HG02610 (cell line): ENCODE measurements around the gene OXER1.
"Not testable (repeated sequence)": the region's sequence is repeated elsewhere in the genome, so short reads cannot be mapped to it uniquely, and the experiment has no call there.

Source experiments
- ATAC-seq: cut with Tn5 transposase; IDR thresholded peaks from one replicate; pipeline ENCODE4 v1.9.1; 2021; ENCODE audit warnings: mild to moderate bottlenecking, moderate library complexity; ENCODE audit not compliant: unreplicated experiment

OXER1 gene

GRCh38 chr2:42754021-42754775, 9.7 kb downstream of the OXER1 start:
- ATAC-seq, result peak; percentile 72

DNA sequence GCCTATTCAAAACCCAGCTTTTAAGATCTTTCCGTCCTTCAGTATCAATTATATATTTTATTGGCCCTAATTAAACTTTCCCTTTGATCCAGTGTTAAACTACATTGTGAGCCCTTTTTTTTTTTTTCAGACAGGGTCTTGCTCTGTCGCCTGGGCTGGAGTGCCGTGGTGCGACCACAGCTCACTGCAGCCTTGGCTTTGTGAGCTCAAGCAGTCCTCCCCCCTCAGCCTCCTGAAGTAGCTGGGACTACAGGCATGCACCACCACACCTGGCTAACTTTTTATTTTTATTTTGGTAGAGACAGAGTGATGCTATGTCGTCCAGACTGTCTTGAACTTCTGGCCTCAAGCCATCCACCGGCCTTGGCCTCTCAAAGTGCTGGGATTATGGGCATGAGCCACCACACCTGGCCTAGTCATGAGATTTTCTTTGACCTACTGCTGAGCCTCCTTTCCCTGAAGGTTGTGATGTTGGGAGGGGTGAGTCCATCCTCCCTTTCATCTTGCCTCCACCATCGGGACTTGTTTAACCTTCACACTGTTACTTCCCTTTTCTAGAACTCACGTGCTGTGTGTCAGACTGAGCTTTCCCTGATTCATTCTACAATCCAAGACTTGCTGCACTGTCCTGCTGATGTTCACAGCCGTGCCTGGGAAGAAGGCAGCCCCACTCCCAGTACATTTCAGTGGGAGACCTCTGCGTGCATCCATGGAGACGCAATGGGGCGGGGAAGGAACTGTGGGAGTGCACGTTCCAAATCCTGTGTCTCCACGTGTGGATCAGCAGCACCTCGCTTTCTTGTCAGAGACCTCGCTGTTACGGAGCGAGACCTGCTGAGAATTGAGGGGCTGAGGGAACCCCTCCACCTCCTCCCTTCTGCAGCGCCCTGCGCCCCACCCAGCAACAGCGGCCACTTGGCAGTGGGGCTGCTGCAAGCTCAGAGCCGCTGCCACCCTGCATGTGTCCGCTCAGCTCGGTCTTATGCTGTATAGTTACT, 10.8 kb downstream of the OXER1 start:
- peak; percentile 25 for ATAC-seq

GRCh38 chr2:42752314-42752713, 11.6 kb downstream of the OXER1 start:
- ATAC-seq, result peak; percentile 69

DNA sequence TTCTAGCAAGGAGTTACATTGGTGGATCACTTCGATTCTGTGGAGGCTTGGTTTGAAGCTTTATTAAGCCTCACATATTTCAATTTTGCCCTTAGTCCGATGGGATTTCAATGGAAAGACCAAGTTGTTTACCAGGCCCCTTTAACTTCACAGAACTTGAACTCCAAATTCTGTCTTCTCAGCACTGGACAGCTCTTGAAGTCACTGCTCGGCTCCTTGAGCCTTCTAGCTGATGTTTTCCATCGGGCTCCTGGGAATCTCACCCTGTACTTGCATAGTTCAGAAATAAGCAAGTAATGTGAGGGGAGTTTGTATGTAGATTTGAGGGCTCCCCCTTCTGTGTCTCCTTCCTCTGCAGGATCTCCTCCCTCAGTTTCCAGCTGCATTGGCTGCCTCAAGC, 15.1 kb downstream of the OXER1 start:
- ATAC-seq, result no peak

DNA sequence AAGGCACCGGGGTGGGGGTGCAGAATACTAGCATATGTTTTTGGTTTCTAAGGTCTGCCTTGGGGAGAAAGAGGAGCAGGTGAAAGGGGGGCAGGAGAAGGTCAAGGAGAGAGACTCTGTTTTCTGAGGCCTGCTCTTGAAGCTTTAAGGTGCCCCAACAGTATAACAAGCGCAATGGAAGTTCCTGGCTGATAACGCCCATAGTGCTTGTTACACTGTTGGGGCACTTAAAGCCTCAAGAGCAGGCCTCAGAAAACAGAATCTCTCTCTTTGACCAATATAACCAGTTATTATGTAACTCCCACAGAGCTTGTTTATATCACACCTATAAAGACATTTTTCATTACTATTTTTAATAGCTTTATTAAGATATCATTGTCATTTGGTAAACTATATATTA, 16.5 kb downstream of the OXER1 start:
- no peak for ATAC-seq

DNA sequence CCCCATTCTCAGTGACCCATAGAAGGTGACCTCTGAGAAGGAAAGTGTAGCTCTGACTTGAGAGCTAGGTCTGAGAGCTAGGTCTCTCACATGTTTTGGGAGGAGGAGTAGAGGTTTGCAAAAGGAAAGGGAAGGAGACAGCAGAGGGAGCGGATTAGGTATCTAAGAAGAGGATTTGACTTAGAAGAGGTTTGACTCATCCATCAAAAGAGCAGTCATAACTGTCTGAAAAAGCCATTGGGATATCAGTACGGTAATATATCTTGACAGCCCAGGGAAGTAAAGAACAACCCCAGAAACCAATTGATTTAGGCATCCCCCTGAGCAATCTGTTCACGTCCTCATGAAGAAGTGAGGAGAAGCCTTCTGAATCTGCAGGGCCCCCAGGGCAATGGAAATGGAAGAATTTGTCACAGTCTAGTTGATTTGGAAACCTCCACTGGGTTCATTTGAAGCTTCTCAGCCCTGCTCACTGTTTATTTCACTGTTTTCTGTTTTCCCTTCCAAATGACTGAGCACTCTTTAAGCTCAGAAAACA, 19.3 kb downstream of the OXER1 start:
- no peak for ATAC-seq

GRCh38 chr2:42743659-42743990, 20.3 kb downstream of the OXER1 start:
- no peak for ATAC-seq

GRCh38 chr2:42742740-42743658, 20.9 kb downstream of the OXER1 start:
- no peak for ATAC-seq

GRCh38 chr2:42741140-42741539, 22.8 kb downstream of the OXER1 start:
- ATAC-seq, result no peak

- ATAC-seq, result no peak
Measured at GRCh38 chr2:42736598-42737322, 27.2 kb downstream of the OXER1 start.

- ATAC-seq, result no peak
Measured at GRCh38 chr2:42733852-42734251, 30.1 kb downstream of the OXER1 start.

GRCh38 chr2:42731316-42731715, 32.6 kb downstream of the OXER1 start:
- ATAC-seq, result not testable (repeated sequence)

- ATAC-seq, result no peak
Measured at GRCh38 chr2:42726680-42727079, 37.3 kb downstream of the OXER1 start.

- no peak for ATAC-seq
Measured at GRCh38 chr2:42725657-42726056, 38.3 kb downstream of the OXER1 start.

GRCh38 chr2:42724886-42725285, 39.0 kb downstream of the OXER1 start:
- ATAC-seq, result no peak

- ATAC-seq, result no peak
Measured at GRCh38 chr2:42723465-42723864, 40.5 kb downstream of the OXER1 start.

- peak; percentile 99 for ATAC-seq
Measured at GRCh38 chr2:42722320-42723190, 41.4 kb downstream of the OXER1 start.

DNA sequence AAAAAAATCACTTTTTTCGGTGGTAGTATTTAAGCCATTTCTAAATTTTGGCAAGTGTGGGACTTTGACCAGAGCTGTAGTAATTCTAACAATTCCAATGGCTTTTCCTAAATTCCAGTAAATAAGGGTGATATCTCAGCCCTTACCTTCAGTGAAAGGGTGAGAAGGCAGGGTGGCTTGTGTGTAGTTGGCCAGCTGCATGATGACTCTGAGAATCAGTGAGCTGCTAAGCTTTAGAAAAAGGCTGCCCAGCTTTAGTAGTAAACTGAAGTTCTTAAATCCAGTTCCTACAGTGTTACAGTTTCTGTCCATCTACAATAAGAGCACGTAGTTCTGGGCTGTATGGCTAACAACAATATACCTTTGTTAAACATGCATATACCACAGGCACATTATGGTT, 42.0 kb downstream of the OXER1 start:
- peak; percentile 2 for ATAC-seq

- ATAC-seq, result no peak
Measured at GRCh38 chr2:42714686-42715085, 49.2 kb downstream of the OXER1 start.
